Mesodermal cell (in vitro differentiated cells): Measurements from ENCODE around the gene NKD2.
"Not testable (repeated sequence)": the region's sequence is repeated elsewhere in the genome, so short reads cannot be mapped to it uniquely, and the experiment has no call there.

Source experiments
- H3K27ac ChIP-seq: 2 replicates; pipeline ENCODE4 v1.7.0; 2013; ENCODE audit warnings: mild to moderate bottlenecking, low read depth, low read length, moderate library complexity; ENCODE audit not compliant: severe bottlenecking
- H3K36me3 ChIP-seq: 2 replicates; pipeline ENCODE4 v1.7.1; 2013; ENCODE audit warnings: mild to moderate bottlenecking, low read length, moderate library complexity; ENCODE audit not compliant: control insufficient read depth, insufficient read depth
- H3K4me1 ChIP-seq: one replicate; pipeline ENCODE4 v1.7.1; 2013; ENCODE audit warnings: mild to moderate bottlenecking, low read length; ENCODE audit not compliant: insufficient read depth, control insufficient read depth, poor library complexity, severe bottlenecking
- H3K4me3 ChIP-seq: 2 replicates; pipeline ENCODE4 v1.7.0; 2013; ENCODE audit warnings: low read length, control low read depth, mild to moderate bottlenecking; ENCODE audit not compliant: insufficient read depth, poor library complexity, severe bottlenecking; ENCODE audit errors: extremely low read depth
- H3K9me3 ChIP-seq: 2 replicates; pipeline ENCODE4 v1.7.1; 2013; ENCODE audit warnings: mild to moderate bottlenecking, low read length, moderate library complexity; ENCODE audit not compliant: control insufficient read depth
- WGBS, 2 experiments: methylation state at CpG; one replicate each; pipeline ENCODE4 v1.1.5; 2013; ENCODE audit warnings: missing lambda C conversion rate in 2 of 2; ENCODE audit not compliant: insufficient coverage in 2 of 2; 5-methylcytosine and 5-hydroxymethylcytosine counted together

Gene NKD2

DNA sequence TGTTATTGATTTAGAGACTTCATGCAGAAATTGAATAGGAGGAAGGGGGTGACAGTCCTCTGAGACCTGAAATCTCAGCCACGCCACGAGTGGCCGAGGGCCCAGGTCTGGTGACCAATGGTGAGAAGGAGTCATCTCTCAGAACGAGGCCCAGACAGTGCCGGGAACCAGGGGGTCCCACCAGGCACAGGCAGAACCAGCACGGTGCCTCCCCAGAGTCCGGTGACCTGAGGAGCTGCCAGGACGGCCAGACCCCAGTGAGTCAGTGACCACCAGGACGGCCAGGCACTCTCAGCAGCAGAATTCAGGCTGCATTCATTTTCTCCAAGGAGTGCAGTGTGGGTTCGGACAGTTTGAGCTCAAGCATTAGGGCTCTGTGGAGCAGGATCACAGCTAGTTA is 43.8 kb upstream of the NKD2 start:
- WGBS, 2 experiments, result 91 to 94% methylated on average over 10 of the region's 10 CpGs
- Histone ChIP-seq H3K27ac (no peak overlapping the region), H3K9me3 (no peaks in the 10 kb centered on the region), H3K4me1 (peaks cover 21% of the 10 kb centered on the region), H3K36me3 (no peaks in the 10 kb centered on the region), H3K4me3 (no peak overlapping the region)

DNA sequence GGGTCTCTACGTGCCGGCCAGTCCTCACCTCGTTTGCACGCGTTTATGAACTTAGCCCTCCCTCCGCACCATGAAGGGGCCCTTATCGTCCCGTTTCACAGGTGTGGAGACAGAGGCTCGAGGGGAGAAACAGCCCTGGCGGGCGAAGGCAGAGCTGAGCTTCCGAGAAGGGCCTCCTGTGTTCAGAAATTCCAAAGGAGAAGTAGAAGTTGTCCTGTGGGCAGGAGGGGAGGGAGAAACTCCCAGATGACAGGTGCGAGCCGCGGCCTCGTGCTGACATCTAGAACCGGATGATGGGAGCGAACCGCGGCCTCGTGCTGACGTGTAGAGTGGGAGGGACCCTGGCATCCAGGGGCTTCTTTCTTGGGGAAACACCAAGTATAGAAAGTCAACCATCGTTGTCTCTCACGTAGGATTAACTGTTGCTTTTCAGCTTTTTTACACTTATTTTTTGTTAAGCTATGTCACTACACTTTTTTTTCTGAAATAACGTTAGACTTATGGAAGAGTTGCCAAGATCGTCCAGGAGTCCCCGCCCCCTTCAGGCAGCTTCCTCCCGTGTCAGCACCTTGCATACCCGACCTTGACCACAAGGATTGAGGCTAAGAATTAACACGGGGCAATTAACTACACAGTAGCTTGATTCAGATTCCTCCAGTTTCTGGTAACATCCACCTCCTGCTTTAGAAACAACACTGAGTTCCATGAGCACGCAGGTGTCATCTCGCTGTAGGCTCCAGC is 42.8 kb upstream of the NKD2 start:
- Histone ChIP-seq H3K27ac (no peak overlapping the region), H3K9me3 (no peaks in the 10 kb centered on the region), H3K36me3 (no peaks in the 10 kb centered on the region), H3K4me3 (no peak overlapping the region), H3K4me1 (peaks cover 18% of the 10 kb centered on the region)
- WGBS, 2 experiments, result 87% methylated on average over 30 to 32 of the region's 32 CpGs

DNA sequence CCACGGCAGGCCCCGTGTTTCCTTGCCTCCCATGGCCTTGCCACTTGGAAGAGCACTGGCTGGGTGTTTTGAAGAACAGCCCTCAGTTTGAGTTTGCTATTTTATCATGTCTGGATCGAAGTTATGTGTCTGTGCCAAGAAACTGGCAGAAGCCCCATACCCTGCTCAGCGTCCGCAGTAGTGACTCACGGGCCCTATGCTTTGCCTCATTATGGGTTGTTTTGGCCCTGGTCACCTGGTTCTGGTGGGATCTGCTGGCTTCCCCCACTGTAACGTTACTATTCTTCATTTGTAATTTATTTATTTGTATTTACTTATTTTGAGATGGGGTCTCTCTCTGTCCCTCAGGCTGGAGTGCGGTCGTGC is 42.3 kb upstream of the NKD2 start:
- Histone ChIP-seq H3K36me3 (no peaks in the 10 kb centered on the region), H3K4me1 (peaks cover 15% of the 10 kb centered on the region), H3K27ac (no peak overlapping the region), H3K4me3 (no peak overlapping the region), H3K9me3 (no peaks in the 10 kb centered on the region)
- WGBS, 2 experiments, result 80 to 95% methylated on average over 5 to 7 of the region's 9 CpGs

DNA sequence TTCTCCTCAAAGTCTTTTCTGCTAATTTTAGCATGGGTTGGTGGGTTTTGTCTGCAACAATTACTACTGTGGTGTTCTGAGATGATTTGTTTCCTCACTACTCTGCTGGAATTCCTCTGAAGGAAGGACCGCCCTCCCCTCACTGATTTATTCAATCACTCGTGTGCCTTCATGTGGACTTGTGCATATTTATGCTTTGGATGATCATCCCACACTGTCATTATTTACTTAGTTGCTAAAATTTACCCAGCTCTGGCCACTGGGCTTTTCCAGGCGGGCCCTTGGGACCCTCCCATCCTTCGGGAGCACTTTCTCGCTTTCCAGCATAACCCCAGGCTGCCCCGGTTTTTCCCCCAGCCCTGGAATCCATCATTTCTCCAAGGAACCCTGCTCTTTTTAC is 41.7 kb upstream of the NKD2 start:
- WGBS, 2 experiments, result 98 to 100% methylated on average over 3 to 5 of the region's 6 CpGs
- Histone ChIP-seq H3K4me3 (no peak overlapping the region), H3K27ac (no peak overlapping the region), H3K36me3 (no peaks in the 10 kb centered on the region), H3K9me3 (no peaks in the 10 kb centered on the region), H3K4me1 (peaks cover 15% of the 10 kb centered on the region)

DNA sequence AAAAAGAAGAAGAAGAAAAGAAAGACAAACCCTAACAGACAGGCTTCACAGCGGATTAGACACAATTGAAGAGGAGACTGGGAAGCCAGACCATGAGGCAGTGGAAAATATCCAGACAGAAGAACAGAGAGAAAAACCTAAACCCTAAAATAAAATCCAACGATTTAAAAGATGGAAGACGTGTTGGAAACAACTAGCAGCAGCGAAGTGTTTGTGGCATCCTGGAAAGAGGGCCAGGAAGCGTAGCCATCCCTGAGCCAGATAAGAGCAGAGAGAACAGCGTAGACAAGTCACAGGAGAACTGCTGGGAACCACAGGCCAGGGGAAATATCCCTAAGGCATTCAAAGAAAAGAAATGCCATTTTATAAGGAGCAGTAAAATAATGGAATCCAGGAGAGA is 39.7 kb upstream of the NKD2 start:
- 96 to 97% methylated on average over 5 of the region's 6 CpGs for WGBS, 2 experiments
- Histone ChIP-seq H3K4me3 (no peak overlapping the region), H3K27ac (no peak overlapping the region), H3K36me3 (no peaks in the 10 kb centered on the region), H3K9me3 (no peaks in the 10 kb centered on the region), H3K4me1 (peaks cover 7% of the 10 kb centered on the region)

- no peak overlapping the region for H3K27ac ChIP-seq
Measured at GRCh38 chr5:969408-969839, 39.2 kb upstream of the NKD2 start.

GRCh38 chr5:972575-972974 is 36.0 kb upstream of the NKD2 start:
- not testable (repeated sequence) for H3K9me3 ChIP-seq, H3K27ac ChIP-seq, H3K4me1 ChIP-seq, H3K4me3 ChIP-seq, H3K36me3 ChIP-seq
- 86% methylated on average over 1 of the region's 2 CpGs; no CpG with 5 or more reads in 1 of the 2 experiments for WGBS, 2 experiments

More at GRCh38 chr5:969408-969839, 39.2 kb upstream of the NKD2 start:
- Histone ChIP-seq H3K4me3 (no peak overlapping the region), H3K4me1 (peaks cover 4% of the 10 kb centered on the region), H3K36me3 (no peaks in the 10 kb centered on the region), H3K9me3 (no peaks in the 10 kb centered on the region)
- WGBS, 2 experiments, result 86 to 94% methylated on average over 9 to 13 of the region's 14 CpGs

- Histone ChIP-seq H3K36me3 (no peaks in the 10 kb centered on the region), H3K9me3 (no peaks in the 10 kb centered on the region), H3K27ac (no peak overlapping the region), H3K4me3 (no peak overlapping the region), H3K4me1 (peaks cover 13% of the 10 kb centered on the region)
- whole genome bisulfite sequencing, 2 experiments, result 92 to 93% methylated on average over 17 to 22 of the region's 29 CpGs
Measured at GRCh38 chr5:976849-977751, 31.5 kb upstream of the NKD2 start.

DNA sequence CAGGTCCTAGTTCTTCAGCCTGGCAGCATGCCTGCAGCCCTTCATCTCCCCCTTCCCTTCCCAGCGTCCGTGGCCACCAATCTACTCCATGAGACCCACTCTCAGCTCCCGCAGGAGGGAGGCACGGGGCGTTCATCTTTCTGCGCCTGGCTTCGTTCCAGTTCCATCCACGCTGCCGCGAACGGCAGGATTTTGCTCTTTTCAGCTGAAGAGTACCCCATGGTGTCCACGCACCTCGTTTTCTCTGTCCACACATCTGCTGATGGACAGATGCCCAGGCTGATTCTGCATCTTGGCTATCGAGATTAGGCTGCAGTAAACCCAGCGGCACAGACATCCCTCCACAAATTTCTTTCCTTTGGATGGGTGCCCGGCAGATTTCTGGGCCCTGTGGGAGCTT is 30.5 kb upstream of the NKD2 start:
- Histone ChIP-seq H3K9me3 (no peaks in the 10 kb centered on the region), H3K27ac (no peak overlapping the region), H3K36me3 (no peaks in the 10 kb centered on the region), H3K4me1 (peaks cover 13% of the 10 kb centered on the region), H3K4me3 (no peak overlapping the region)
- 94 to 97% methylated on average over 16 of the region's 16 CpGs for WGBS, 2 experiments

DNA sequence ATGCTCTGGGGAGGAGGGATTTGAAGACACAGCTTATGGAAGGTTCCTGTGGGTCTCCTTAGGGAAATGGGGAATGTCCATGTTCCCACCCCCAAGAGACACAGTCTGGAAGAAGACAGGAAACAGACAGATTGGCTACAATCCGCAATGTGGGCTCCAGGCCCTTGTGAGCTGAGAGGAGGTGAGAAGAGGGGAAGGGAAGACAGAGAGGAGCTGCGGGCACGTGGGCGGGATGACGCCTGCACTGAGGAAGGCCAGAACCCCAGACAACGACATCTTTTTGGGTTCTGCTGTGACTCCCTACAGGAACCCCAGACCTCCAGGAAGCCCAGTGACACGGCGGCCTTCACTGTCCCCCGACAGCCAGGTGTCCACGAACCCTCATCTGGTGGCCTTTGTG is 29.9 kb upstream of the NKD2 start:
- no peaks in the 10 kb centered on the region for H3K36me3 ChIP-seq
- H3K4me3 ChIP-seq, result no peak overlapping the region
- H3K27ac ChIP-seq, result no peak overlapping the region
- no peaks in the 10 kb centered on the region for H3K9me3 ChIP-seq
- 76 to 91% methylated on average over 4 to 9 of the region's 10 CpGs for WGBS, 2 experiments
- peaks cover 13% of the 10 kb centered on the region for H3K4me1 ChIP-seq
